ENCODE data around the gene ATF3.

- TF ChIP-seq CTCF (IDR thresholded peaks at IDR 0.05): no peak
- no peak for TF ChIP-seq POLR2A (IDR thresholded peaks at IDR 0.05)
Measured at GRCh38 chr1:212578041-212578440, 30.5 kb upstream of the ATF3 start.

Data from lower leg skin (tissue), 3 donors.